ENCODE results near the gene PECR. TPM values are rescaled to one million over a fixed set of nuclear protein-coding genes. Genes with fewer than 3 reads are reported as not detected.

The PECR gene
- total and polyA plus RNA-seq, 3 donors from 2014 or later, result 3.0 to 4.0 (median 3.0) TPM

- 92 to 94% methylated on average over 6 of the region's 6 CpGs for WGBS, 2 donors
Observed at GRCh38 chr2:216003876-216004696, 77.5 kb downstream of the PECR start.

DNA sequence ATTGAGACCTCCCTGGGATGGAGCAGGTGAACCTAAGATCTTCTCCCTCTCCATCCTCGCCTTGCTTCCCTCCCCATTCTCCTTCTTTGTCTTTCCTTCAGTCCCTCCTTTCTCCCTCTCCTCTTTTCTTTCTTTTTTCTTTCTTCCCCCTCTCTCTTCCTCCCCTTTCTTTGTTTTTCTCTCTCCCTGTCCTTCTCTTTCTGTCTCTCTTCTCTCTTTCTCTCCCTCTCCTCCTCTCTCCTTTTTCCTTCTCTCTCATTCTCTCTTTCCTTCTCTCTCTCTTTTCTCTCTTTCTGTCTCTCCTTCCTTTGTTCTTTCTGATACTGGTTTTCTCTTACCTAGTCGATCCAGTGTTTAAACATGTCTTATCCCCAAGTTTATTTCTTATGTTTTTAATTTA lies 78.9 kb downstream of the PECR start:
- Histone ChIP-seq H3K27me3 (no peaks in the 10 kb centered on the region), H3K9me3 (no peaks in the 10 kb centered on the region), H3K4me1 (peaks cover 7% of the 10 kb centered on the region), H3K4me3 (no peak overlapping the region), H3K27ac (no peak overlapping the region), H3K36me3 (ENCODE audit: low read depth, missing control alignments) (no peaks in the 10 kb centered on the region)
- TF ChIP-seq CTCF (IDR thresholded peaks at IDR 0.05) (no peak), POLR2A (IDR thresholded peaks at IDR 0.05) (no peak)
- WGBS, 2 donors, result 92 to 98% methylated on average over 2 of the region's 2 CpGs
- intact Hi-C loops (cut with DNase I; ENCODE audit: low total_unique reads), result no loop called here
- no peak for DNase-seq

More at GRCh38 chr2:216003876-216004696, 77.5 kb downstream of the PECR start:
- H3K9me3 ChIP-seq, result no peaks in the 10 kb centered on the region
- DNase-seq, result no peak
- H3K36me3 ChIP-seq (ENCODE audit: low read depth, missing control alignments), result no peaks in the 10 kb centered on the region
- TF ChIP-seq POLR2A (IDR thresholded peaks at IDR 0.05) (no peak), CTCF (IDR thresholded peaks at IDR 0.05) (no peak)
- no peaks in the 10 kb centered on the region for H3K27me3 ChIP-seq
- no peak overlapping the region for H3K4me3 ChIP-seq
- H3K27ac ChIP-seq, result no peak overlapping the region
- peaks cover 7% of the 10 kb centered on the region for H3K4me1 ChIP-seq
- intact Hi-C loops (cut with DNase I; ENCODE audit: low total_unique reads), result no loop called here

- no peak overlapping the region for H3K4me3 ChIP-seq
- no peak for DNase-seq
- no peaks in the 10 kb centered on the region for H3K27me3 ChIP-seq
- no peak overlapping the region for H3K27ac ChIP-seq
- intact Hi-C loops (cut with DNase I; ENCODE audit: low total_unique reads), result no loop called here
- H3K4me1 ChIP-seq, result peaks cover 7% of the 10 kb centered on the region
- 45 to 62% methylated on average over 5 of the region's 5 CpGs for WGBS, 2 donors
- H3K36me3 ChIP-seq (ENCODE audit: low read depth, missing control alignments), result no peaks in the 10 kb centered on the region
- TF ChIP-seq CTCF (IDR thresholded peaks at IDR 0.05) (no peak), POLR2A (IDR thresholded peaks at IDR 0.05) (no peak)
- H3K9me3 ChIP-seq, result no peaks in the 10 kb centered on the region
Observed at GRCh38 chr2:216002101-216002678, 79.4 kb downstream of the PECR start.

DNA sequence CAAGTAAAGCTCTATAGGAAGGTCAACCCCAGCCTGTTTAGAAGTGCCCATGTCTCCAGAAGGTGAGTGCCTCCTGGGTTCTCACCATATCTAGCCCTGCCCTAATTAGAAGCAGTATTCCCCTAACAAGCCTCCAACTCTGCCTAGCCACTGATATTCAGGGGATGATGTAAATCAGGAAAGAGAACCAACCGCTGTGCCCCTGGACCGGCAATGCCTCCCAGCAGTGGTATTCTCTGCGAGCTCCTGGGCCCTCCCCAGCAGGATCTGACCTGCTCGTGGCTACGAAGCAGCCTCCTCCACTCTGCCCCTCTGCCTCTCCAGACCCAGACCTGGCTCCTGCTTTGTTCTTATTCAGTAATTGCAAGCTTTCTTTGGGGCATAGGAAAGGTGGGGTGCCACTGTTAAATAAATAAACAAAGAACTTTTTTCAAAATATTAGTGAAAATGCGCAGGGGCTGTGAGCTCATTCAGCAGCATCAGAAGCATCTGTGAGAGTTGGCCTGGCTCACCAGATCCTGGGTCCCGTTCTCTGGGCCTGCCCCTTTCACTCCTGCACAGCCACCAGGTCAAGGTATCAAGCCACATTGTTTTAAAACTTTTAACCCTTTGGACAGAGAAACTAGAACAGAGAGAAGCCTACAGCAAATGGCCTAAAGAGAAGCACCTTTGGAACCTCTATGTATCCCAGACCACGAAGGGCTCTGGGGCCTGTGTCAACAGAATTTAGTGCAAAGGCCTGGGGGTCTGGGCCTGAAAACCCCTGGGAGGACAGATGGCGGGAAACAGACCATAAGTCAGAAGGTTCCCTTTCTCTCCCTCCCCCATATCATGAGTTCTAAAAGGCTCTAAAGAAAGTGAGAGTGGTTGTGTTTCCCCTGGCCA lies 80.2 kb downstream of the PECR start:
- Histone ChIP-seq H3K9me3 (no peaks in the 10 kb centered on the region), H3K27me3 (no peaks in the 10 kb centered on the region), H3K4me3 (no peak overlapping the region), H3K36me3 (ENCODE audit: low read depth, missing control alignments) (no peaks in the 10 kb centered on the region), H3K27ac (no peak overlapping the region), H3K4me1 (peaks cover 6% of the 10 kb centered on the region)
- WGBS, 2 donors, result 66 to 74% methylated on average over 9 of the region's 9 CpGs
- intact Hi-C loops (cut with DNase I; ENCODE audit: low total_unique reads), result no loop called here
- TF ChIP-seq POLR2A (IDR thresholded peaks at IDR 0.05), result no peak
- no peak for TF ChIP-seq CTCF (IDR thresholded peaks at IDR 0.05)
- DNase-seq, result no peak
